Esophagus squamous epithelium (tissue), 5 donors: ENCODE results near the gene STEAP1B. TPM values are rescaled to one million over a fixed set of nuclear protein-coding genes. Genes with fewer than 3 reads are reported as not detected.

Experiments used
- DNase-seq: peaks from one replicate; lab custom pipeline; 2025; lab: John Stamatoyannopoulos, UW
- H3K27ac ChIP-seq, 4 donors: fragments of 200-600 bp; sonication (generic); one replicate each; pipeline ENCODE4 v1.5.1; 2016 to 2019; ENCODE audit warnings: mild to moderate bottlenecking in 1 of 4
- H3K27me3 ChIP-seq, 4 donors: fragments of 200-600 bp; sonication (generic); 1 replicate in 3 of 4; 2 replicates in 1 of 4; pipeline versions ENCODE4 v1.5.1 to v1.6.0; 2017 to 2021; ENCODE audit warnings: antibody characterized with exemption in 1 of 4
- H3K36me3 ChIP-seq, 3 donors: fragments of 200-600 bp; sonication (generic); one replicate each; pipeline ENCODE4 v1.5.1; 2016 to 2019
- H3K4me1 ChIP-seq, 3 donors: fragments of 200-600 bp; sonication (generic); one replicate each; pipeline ENCODE4 v1.5.1; 2017 to 2019
- H3K4me3 ChIP-seq, 4 donors: fragments of 200-600 bp; sonication (generic); 1 replicate in 3 of 4; 2 replicates in 1 of 4; pipeline ENCODE4 v1.5.1; 2016 to 2019; ENCODE audit warnings: mild to moderate bottlenecking in 2 of 4, moderate library complexity in 1 of 4
- H3K9me3 ChIP-seq, 3 donors: fragments of 200-600 bp; sonication (generic); one replicate each; pipeline ENCODE4 v1.5.1; 2016 to 2019
- CTCF ChIP-seq, 6 experiments: fragments of 450-650 bp in 4 of 6; fragments of 200-600 bp in 2 of 6; sonication (generic) in 2 of 6; IDR thresholded peaks; one replicate each; pipeline ENCODE4 v1.5.1; 2016 to 2019; ENCODE audit warnings: antibody characterized with exemption in 6 of 6, mild to moderate bottlenecking in 4 of 6, moderate library complexity in 4 of 6
- POLR2A ChIP-seq, 4 donors: fragments of 450-650 bp; IDR thresholded peaks; one replicate each; pipeline ENCODE4 v1.6.1; 2017; ENCODE audit warnings: antibody characterized with exemption in 4 of 4, mild to moderate bottlenecking in 4 of 4, moderate library complexity in 3 of 4
- WGBS, 2 donors: methylation state at CpG; one replicate each; pipeline ENCODE4 v1.1.5; 2018; 5-methylcytosine and 5-hydroxymethylcytosine counted together
- intact Hi-C: fragments of 100-400 bp; cut with DNase I; formaldehyde crosslinking; loops from one replicate; pipeline ENCODE4 v1.15.0; 2022
- total RNA-seq, 4 donors: library from RNA; depleted of rRNA; stranded (reverse); fragments of >200 nt; gene quantifications; one replicate each; pipeline ENCODE4 v1.1.0, GENCODE V29; 2016
- donor health status: DM: yes; HTN: yes; CAD: no.

The STEAP1B gene
- total RNA-seq, 4 donors from 2014 or later: 0.29 to 13.1 (median 0.69) TPM

DNA sequence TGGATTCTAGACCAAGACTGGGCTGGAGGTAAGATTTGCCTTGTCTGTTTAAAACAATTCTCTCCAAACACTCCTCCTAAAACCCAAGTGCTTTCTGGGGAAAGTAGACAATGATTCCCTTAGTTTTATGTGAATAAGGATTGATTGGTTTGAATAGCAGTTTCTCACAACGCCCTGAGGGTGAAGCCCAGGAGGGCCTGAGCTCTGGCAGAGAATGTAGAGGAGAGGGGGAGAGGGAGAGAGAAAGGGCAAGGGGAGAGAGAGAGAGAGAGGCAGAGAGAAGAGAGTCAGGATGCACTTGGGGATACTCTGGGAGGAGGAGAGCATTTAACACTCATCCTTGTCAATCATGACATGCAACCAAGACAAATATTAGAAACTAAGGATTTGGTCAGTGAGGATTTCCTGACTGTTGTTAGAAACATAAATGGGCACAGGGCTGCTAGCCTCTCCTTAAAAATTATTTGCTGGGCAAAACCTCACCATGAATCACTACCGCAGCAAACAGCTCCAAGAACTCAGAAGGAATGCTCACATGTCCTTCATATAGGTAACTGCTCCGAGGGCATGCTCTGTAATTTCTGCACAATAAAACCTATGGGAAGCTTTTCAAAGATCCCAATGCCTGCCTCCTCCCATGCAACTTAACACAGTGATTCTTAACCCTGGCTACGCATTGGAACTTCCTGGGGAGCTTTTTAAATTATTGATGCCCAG, 87.9 kb downstream of the STEAP1B start:
- Histone ChIP-seq H3K4me3 (no peak overlapping the region), H3K27ac (no peak overlapping the region), H3K27me3 (no peaks in the 10 kb centered on the region), H3K9me3 (no peaks in the 10 kb centered on the region), H3K36me3 (no peaks in the 10 kb centered on the region), H3K4me1 (no peaks in the 10 kb centered on the region)
- DNase-seq: no peak
- intact Hi-C loops: no loop called here
- WGBS, 2 donors: 86 to 87% methylated on average over 4 of the region's 4 CpGs
- no peak for TF ChIP-seq POLR2A (IDR thresholded peaks at IDR 0.05)
- no peak for TF ChIP-seq CTCF (IDR thresholded peaks at IDR 0.05)

GRCh38 chr7:22406715-22407114, 93.3 kb downstream of the STEAP1B start:
- no peak overlapping the region for H3K27ac ChIP-seq
- no peaks in the 10 kb centered on the region for H3K27me3 ChIP-seq
- no peak overlapping the region for H3K4me3 ChIP-seq
- peaks cover 0 to 14% (median 3%) of the 10 kb centered on the region in 3 donors for H3K4me1 ChIP-seq
- intact Hi-C loops: no loop called here
- no peaks in the 10 kb centered on the region for H3K9me3 ChIP-seq
- TF ChIP-seq CTCF (IDR thresholded peaks at IDR 0.05) (no peak), POLR2A (IDR thresholded peaks at IDR 0.05) (no peak)
- no peak for DNase-seq
- H3K36me3 ChIP-seq: no peaks in the 10 kb centered on the region
- 95 to 100% methylated on average over 4 of the region's 4 CpGs for WGBS, 2 donors

DNA sequence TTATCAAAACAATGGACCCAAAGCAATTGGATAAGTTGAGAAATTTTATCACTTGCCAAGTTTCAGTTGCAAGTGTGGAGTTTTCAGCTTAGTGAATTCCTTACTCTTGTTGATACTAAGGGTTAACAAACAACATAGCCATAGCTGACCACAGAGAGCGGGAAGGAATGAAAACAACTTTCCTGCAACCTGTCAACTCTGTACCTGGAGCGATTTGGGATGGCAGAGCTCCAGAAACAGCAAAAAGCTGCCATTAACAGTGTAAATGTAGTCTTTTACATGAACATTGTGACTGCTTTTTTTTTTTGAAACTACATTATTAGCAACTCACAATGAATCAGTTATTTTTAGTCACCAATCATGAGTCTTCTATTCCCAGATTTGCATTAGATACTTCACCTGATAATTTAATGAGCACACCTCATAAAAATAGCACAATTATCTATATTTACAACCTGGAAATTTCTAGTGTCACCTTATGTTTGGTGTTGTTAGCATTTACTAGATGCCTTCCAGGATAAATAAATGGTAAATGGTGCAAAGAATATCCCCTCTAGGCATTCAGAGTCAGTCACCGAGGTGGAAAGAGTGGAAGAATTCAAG, 95.5 kb downstream of the STEAP1B start:
- no peak overlapping the region for H3K4me3 ChIP-seq
- peaks cover 0 to 18% (median 3%) of the 10 kb centered on the region in 3 donors for H3K4me1 ChIP-seq
- no peaks in the 10 kb centered on the region for H3K27me3 ChIP-seq
- intact Hi-C loops: no loop called here
- no peak for DNase-seq
- WGBS, 2 donors: 39 to 71% methylated on average over 3 of the region's 3 CpGs
- no peak overlapping the region for H3K27ac ChIP-seq
- no peak for TF ChIP-seq POLR2A (IDR thresholded peaks at IDR 0.05)
- no peaks in the 10 kb centered on the region for H3K9me3 ChIP-seq
- H3K36me3 ChIP-seq: no peaks in the 10 kb centered on the region

GRCh38 chr7:22403344-22403743, 96.6 kb downstream of the STEAP1B start:
- Histone ChIP-seq H3K4me3 (no peak overlapping the region), H3K36me3 (no peaks in the 10 kb centered on the region), H3K27me3 (no peaks in the 10 kb centered on the region), H3K9me3 (no peaks in the 10 kb centered on the region), H3K27ac (no peak overlapping the region), H3K4me1 (peaks cover 0 to 18% (median 3%) of the 10 kb centered on the region in 3 donors)
- DNase-seq: no peak
- 80 to 100% methylated on average over 1 to 2 of the region's 2 CpGs for WGBS, 2 donors
- TF ChIP-seq POLR2A (IDR thresholded peaks at IDR 0.05): no peak
- TF ChIP-seq CTCF (IDR thresholded peaks at IDR 0.05): no peak
- intact Hi-C loops: no loop called here

DNA sequence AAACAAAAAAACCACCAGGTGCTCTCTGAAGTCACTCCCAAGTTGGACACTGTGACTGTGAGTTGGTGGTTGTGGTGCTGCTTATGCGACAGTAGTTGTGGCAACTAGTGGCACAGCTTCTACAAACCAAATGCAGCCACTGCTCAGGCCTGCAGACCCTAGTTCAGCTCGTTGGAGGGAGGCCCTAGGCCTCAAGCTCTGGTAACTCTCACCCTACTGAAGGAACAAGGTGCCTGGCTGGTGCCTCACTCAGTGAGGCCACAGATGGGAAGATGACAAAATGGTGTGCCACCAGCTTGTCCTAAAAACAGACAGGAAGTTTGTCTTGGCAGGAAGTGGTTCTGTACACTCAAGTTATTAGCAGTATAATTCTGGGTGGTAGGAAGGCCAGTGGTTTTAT, 97.7 kb downstream of the STEAP1B start:
- no peak overlapping the region for H3K27ac ChIP-seq
- H3K4me3 ChIP-seq: no peak overlapping the region
- no peaks in the 10 kb centered on the region for H3K9me3 ChIP-seq
- WGBS, 2 donors: 80 to 91% methylated on average over 1 to 2 of the region's 2 CpGs
- H3K4me1 ChIP-seq: peaks cover 0 to 18% (median 3%) of the 10 kb centered on the region in 3 donors
- intact Hi-C loops: no loop called here
- no peak for DNase-seq
- H3K36me3 ChIP-seq: no peaks in the 10 kb centered on the region
- no peak for TF ChIP-seq POLR2A (IDR thresholded peaks at IDR 0.05)
- no peak for TF ChIP-seq CTCF (IDR thresholded peaks at IDR 0.05)
- no peaks in the 10 kb centered on the region for H3K27me3 ChIP-seq
